Inflammatory macrophage (primary cell): ENCODE data around the gene CYTH4.

Source experiments
- DNase-seq, 2 donors: peaks; one replicate each; pipeline ENCODE4 v3.0.0-alpha.2; 2020 to 2022

The CYTH4 gene

GRCh38 chr22:37291559-37292298, 9.4 kb downstream of the CYTH4 start:
- DNase-seq: no peak

DNA sequence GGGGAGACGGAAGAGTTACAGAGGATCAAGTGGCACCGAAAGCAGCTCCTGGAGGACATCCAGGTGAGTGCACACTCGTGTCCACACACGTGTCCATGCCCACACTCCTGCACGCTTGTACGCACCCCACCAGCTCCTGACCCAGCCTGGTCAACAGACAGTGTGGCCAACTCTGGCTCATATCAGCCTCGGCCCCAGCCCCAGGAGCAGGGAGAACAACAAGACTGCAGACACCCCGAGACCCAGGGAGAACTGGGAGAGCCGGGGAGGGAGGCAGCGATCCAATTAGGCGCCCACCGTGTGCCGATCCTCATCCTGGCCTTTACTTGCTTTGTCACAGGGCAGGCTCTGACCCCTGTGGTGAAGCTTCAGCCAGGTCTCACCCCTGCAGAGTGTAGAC, 10.3 kb downstream of the CYTH4 start:
- no peak for DNase-seq

DNA sequence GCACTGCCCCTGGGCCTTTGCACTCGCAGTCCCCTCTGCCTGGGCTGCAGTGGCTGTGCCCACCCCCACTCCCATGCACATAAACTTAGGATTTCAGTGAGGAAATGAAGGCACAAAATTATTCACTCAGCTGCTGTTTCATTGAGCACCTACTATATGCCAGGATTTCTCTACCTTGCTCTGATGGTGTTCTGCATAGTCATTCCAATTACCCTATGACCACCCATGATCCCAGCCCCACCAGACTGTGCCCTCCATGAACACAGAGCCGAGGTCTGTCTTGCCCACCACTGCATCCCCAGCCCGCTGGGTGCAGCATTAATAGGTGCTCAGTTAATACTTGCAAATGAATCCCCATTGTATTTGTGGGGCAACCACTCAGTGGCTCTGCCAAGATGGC, 10.9 kb downstream of the CYTH4 start:
- no peak for DNase-seq

DNA sequence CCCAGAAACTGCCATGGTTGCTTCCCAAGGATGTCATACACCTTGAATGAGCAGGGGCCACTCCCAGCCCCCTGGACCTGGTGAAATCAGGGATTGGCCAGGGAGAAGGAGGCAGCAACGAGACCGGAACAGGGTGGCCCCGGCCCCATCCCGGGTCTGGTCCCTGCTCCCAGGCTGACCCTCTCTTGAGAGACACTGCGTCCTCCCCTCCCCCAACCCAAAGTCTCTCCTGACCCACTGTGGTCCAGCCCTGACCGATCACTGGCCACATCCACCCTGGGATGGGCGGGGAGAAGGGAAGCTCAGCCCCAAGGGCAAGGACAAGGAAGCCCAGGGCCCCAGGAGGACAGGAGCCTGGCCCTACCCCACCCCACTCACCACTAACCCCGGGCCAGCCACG, 12.4 kb downstream of the CYTH4 start:
- no peak for DNase-seq

GRCh38 chr22:37295213-37295886, 13.0 kb downstream of the CYTH4 start:
- no peak for DNase-seq

- DNase-seq: no peak
Observed at GRCh38 chr22:37295946-37296345, 13.6 kb downstream of the CYTH4 start.

- peak; percentile 52 to 81 for DNase-seq
Observed at GRCh38 chr22:37298748-37299495, 16.6 kb downstream of the CYTH4 start.

DNA sequence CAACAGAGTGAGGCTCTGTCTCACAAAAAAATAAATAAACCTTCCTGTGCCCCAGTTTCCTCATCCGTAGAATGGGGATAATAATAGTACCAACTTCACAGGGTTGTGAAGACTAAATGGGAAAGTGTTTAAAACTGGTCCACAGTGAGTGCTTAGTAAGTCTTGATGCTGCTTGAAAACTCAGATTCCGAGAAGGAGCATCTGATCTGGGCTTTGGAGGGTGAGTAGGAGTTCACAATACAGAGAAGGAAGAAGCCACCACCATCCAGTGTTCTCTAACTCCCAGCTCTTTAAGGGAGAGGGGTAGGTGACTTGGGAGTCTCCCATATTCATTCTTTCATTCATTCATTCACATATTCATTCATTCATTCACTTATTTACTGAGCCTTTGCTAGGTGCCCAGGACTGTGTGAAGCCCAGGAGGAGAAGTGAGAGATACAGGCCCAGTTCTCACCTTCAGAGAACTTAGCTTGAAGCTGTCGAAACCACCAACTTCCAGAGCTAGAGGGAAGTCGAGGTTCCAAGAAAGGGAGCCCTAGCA, 17.7 kb downstream of the CYTH4 start:
- DNase-seq: no peak

- DNase-seq: peak; percentile 84 to 85
Observed at GRCh38 chr22:37300551-37301017, 18.3 kb downstream of the CYTH4 start.

DNA sequence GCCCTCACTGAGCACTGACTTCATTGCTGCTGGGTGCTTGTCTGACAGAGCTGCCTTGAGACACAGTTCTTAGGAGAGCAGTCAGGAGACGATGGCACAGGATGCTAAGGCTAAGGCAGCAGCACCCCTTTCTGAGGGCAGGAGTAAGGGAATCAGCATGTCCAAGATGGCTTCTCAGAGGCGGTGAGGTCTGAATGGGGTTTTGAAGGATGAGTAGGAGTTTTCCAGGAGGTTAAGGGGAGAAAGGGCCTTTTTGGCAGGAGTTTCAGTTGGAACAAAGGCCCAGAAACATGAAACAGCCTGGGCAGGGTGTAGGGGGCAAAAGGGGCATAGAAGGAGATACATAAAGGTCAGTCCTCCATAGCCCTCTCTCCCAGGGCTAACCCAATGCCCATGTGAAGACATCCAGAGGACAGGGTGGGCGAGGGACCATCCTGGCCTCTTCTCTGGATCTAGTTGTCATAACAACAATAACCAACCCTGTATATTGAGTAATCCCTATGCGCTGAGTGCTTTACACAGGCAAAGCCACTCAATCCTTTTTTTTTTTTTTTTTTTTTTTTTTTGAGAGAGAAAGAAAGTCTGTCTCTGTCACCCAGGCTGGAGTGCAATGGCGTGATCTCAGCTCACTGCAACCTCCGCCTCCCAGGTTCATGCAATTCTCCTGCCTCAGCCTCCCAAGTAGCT, 19.0 kb downstream of the CYTH4 start:
- DNase-seq: peak in 1 of 2 donors; percentile 57

DNA sequence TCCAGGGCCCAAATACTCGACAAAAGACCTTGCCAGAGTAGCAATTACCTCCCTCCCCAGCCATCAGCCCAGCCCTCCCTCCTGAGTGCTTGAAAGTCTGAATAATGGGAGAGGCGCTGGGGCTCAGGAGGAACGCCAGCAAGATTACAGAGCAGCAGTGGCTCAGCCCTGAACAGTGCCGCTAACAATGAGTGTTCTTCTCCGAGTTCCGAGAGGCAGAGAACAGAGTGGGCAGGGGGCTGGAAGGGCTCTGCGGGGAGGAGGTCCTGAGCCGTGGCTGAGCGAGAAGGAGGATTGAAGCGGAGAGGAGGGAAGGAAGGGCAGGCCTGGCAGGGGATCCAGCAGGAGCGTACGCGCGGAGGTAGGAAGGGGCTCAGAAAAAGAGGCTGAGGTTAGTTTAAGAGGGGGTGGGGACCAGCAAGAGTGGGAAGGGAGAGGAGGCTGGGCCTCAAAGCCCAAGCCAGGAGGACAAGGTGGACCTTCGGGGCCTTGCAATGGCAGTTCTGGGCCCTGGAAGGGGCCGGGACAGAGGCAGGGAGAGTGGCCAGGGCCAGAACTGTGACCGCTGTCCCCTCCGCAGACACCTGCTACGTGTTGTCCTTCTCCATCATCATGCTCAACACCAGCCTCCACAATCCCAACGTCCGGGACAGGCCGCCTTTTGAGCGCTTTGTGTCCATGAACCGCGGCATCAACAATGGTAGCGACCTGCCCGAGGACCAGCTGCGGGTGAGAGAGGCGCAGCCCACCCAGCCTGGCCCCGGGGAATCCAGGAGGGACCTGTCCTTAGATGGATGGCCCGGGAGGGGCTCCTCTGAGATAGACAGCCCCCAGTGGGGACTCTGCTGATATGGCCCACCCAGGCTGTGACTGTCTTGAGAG, 20.6 kb downstream of the CYTH4 start:
- DNase-seq: no peak

GRCh38 chr22:37303821-37304274, 21.5 kb downstream of the CYTH4 start:
- DNase-seq: peak; percentile 95 to 99

DNA sequence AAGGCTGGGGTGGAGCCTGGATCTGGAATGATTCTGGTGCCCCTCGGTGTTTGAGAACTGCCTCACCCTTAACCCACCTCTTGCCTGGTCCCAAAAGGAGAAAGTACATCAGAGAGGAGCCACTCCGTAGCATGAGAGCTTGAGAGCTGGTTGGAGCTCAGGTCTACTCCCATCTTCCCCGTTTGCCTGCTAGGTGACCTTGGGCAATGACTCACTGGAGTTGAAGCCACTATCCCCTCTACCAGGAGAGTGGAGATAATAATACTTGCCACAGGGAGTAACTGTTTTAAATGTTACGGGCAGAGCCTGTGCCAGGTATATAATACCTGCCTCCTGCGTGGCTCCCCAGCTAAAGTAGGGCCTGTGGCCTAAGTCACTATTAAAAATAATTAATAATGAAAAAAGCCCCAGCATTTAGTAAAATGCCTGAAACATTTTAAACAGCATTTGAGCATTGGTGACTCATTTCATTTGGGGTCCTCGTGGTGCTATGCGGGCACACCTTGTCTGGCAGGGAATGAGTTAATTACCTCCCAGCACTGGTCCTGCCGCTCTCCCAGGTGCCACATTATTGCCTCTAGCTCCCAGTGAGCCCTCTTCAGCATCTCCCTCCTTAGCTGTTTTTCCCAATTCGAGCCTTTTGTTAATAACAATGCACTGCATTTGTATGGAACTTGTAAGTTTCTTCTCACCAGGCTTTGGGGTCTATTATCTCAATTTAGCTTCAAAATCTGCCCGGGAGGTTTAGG, 22.5 kb downstream of the CYTH4 start:
- no peak for DNase-seq

GRCh38 chr22:37305887-37306286, 23.6 kb downstream of the CYTH4 start:
- DNase-seq: peak; percentile 53 to 77

GRCh38 chr22:37306494-37306829, 24.2 kb downstream of the CYTH4 start:
- no peak for DNase-seq

GRCh38 chr22:37308385-37309200, 26.3 kb downstream of the CYTH4 start:
- no peak for DNase-seq

DNA sequence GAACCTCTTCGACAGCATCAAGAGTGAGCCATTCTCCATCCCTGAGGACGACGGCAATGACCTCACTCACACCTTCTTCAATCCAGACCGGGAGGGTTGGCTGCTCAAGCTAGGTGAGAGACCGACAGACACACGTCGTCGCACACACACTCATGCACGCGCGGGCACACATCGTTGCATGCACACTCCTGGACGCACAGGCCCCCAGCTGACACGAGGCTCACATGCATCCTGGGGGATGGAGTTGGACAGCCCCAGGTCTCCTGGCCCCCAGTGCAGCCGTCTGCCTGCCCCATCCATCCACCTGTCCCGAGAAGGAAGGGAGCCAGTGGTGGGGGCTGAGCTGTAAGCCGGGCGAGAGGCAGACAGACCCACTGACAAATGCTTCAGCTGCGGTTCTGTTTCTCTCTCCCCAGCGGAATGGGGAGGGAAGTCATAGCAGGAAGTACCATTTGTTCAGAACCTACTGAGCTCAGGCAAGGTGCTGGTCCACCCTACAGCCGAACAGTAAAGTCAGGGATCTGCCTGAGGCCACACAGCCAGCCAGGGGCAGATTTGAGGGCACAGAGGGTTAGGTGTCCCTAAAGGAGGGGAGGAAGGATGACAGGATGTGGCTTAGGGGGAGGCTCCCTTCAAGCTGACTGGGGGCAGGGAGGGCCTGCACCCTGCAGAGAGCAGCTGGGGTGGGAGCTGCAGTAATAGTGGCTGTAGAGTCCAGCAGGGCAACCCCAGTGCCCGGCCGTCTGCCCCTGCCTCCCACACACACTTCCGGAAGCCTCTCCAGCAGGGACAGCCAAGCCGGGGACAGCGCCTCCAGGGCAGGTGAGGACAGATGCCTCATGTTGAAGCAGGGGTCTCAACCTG, 27.1 kb downstream of the CYTH4 start:
- peak; percentile 56 to 65 for DNase-seq

DNA sequence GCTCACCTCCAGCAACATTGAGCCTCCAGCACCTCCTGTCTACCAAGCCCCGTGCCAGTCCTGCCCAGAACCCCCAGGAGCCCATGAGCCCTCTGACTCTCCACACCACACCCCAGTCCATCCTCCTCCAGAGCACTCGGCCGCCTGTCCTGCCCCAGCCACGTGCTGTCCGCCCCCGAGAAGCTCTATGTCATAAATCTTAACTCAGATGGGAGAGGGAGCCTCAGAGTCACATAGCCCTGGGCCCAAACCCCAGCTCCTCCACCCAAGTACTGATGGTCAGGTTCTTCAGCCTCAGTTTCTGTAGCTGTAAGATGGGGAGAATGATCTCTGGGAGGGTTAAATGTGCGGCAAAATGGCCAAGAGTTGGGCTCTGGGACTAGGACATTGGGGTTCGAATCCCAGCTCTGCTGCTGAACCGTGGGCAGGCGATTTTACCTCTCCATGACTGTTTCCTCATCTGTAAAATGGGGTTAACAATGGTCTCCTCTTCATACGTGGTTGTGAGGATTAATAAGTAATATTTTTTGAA, 27.8 kb downstream of the CYTH4 start:
- DNase-seq: peak; percentile 71 to 78
